Anterior cingulate cortex (tissue), 58 donors: ENCODE measurements around the gene TLCD1.
A peak's percentile ranks its signal among the peaks of the same experiment; 100 is the strongest.

Experiments
- DNase-seq, 58 donors: peaks; one replicate each; lab custom pipeline; 2025; lab: John Stamatoyannopoulos, UW

TLCD1 gene

DNA sequence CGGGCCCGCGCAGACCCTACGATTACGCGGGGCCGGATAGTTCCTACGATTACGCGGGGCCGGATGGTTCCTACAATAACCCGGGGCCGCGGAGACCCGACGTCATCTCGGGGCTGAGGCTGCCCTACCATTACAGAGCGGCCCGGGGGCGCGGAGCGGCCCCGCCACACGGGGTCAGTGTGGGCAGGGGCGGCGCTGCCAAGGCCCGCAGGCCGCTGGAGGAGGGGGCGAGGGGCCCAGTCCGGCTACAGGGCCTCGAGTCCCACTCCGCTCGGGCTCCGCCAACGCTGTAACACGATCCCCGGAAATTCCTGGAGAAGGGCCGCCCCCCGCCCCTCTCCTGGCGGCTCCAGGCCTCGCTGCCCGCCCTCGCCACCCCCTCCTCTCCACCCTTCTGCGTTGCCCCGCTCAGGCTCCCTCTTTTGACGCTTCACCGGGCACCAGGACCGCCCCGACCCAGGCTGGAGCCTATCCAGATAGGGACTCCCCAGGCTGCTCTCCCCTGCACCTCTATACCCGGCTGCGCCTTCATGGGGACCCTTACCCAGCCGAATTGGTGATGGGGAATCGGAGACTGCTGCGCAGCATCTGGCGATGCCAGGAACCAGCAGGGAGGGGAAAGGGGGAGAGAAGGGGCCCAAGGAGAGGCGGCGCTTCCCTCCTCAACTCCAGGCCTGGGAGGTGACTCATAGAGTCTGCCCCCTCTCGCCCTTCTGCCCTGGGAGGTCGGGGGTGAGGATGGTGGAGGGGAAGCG, 8.3 kb downstream of the TLCD1 start, which contains the start of gene RAB34:
RAB34 (minus strand) TSS at position 291 of the 755 bp plus-strand sequence. CDS start 602 bp downstream, outside the sequence.
- peak in 43 of 58 donors; percentile 23 to 78 (median 43) for DNase-seq

DNA sequence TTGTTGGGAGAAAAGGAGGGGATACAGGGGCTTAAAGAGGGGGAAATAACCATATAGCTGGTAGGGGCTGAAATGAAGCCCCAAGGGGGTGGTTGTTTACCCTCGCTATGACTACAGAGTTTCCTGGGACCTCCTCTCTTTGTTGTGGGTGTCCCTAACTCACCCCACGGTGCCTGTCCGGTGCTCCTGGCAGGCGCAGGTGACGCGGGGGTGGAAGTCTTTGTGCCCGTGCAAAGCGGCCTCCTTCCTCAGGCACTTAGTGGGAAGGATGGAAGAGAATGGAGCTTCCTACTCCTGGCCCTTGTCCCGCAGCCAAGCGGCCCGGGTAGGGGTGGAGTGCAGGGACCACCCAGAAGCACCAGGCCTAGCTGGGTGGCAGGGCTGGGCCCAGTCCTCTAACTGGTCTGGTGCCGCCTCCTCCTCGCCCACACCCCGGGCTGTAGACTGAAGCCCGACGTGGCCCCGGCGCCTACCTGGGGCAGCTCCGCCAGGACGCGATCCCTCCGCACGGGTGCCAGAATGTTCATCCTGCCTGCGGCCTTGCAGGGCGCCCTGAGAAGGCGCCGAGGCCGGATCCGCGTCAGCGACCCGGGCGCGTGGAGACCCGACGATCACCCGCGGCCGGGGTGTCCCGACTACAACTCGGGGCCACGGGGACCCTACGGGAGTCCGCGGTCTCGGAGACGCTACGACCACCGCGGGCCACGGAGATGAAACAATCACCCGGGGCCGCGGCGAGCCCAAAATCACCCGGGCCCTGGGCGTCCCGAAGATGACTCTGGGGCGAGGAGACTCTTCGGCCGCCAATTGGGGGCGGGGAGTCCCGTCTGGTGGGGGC, 9.1 kb downstream of the TLCD1 start:
- peak in 2 of 58 donors; percentile 7 to 13 for DNase-seq

DNA sequence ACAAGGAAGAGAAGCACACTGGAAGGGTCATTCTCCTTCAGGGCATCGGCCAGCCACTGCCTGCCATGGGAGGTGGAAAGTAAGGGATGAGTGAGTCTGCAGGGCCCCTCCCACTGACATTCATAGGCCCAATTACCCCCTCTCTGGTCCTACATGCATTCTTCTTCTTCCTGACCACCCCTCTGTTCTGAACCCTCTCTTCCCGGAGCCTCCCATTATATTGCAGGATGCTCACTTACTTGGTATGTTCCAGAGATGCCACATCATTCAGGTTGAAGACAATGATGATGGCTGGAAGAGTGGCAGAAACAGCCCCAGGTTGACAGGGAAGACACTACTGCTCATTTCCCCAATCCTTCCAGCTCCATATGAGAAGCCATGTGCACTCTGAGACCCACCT, 10.8 kb downstream of the TLCD1 start:
- no peak for DNase-seq

DNA sequence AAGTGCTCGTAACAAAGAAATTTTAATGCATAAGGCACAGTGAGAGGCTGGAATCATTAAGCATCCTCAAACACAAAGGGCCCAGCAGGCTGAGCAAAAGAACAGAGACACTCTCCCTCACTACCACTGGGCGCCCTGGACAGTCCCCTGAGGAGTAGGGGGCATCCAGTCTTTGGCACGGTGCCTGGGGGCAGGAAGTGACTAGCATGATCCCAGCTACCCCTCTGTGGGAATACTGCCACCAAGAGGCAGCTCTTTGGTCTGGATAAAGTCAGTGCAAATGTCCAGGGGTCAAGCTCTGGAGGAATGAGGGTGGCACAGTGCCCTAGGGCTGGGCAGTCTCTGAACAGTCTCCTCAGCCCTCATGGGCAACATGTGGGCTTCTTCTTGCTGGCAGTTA, 11.8 kb downstream of the TLCD1 start:
- no peak for DNase-seq

GRCh38 chr17:28712705-28713415, 13.2 kb downstream of the TLCD1 start:
- no peak for DNase-seq

DNA sequence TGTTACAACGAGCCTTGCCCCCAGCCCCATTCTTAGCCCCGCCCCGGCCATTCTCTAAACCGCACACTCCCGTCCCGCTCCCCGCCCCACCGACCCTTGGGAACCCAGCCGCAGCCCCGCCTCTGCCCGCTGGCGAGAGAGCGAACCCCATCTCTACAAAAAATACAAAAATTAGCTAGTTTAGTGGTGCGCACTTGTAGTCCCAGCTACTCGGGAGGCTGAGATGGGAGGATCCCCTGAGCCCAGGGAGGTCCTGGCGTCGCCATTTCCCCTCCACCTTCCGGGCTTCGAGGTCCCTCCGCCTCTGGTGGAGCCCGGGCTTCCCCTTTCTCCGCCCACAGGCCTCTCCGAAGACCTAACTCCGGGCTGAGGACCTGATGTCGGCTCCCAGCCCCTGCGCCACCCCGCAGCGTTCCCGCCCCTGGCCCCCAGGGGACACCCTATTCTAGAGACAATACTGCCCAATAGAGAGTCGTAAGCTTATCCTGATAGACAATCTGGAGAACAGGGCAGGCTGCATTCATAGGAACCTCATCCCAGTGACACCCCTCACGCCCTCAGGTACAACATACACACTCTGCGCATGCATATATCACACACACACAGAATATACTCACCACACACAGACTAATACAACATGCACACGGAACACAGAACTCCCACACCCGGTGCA, 13.9 kb downstream of the TLCD1 start:
- DNase-seq: no peak

DNA sequence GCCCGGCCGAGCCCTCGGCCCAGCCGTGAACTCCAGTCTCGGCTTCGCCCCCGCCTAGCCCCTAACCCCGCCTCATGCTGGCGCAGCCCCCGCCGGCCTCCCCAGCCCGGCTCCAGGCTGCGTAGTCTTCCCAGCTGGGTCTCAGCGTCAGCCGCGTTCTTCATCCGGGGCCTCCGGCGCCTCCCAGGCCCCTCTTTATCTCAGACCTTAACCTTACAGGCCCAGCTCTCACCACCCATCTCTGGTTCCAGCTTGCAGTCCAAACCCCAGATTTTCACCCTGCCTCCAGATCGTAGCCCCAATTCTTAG, 14.4 kb downstream of the TLCD1 start, which contains the start of gene PROCA1:
PROCA1 (minus strand) TSS at position 166 of the 309 bp plus-strand sequence. CDS start 228 bp downstream, outside the sequence.
- DNase-seq: peak in 3 of 58 donors; percentile 43 to 54 (median 50)

GRCh38 chr17:28710861-28711722, 14.9 kb downstream of the TLCD1 start:
- DNase-seq: peak; percentile 36 to 98 (median 84)

GRCh38 chr17:28707339-28707720, 18.7 kb downstream of the TLCD1 start:
- DNase-seq: no peak

- DNase-seq: no peak
Observed at GRCh38 chr17:28706471-28707338, 19.3 kb downstream of the TLCD1 start.

DNA sequence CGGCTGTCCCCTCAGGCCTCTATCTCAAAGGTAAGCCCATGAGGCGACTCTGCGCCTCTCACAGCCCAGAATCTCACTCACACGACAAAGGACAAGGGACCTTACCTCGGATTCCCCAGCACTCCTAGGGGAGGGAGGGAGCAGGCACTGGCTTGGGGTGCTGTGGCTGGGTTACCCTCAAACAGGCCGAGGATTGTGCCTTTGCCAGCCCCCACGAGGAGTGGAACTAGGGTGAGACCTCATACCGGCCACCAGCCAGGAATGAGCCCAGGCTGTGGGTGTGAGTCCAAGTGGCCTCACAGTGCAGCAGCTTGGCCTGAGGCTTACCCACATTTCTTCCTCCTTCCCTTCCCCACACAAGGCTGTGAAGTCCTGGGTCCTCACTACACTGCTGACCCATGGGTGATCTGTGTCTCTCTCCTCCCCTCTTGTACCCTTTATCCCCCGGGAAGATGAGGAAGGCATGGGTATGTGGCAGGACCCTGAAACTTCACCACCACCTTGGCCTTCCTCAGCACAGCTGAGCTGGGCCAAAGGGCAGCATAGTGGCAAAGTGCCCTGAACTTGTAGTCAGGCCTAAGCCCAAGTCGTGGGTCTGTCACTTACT, 20.2 kb downstream of the TLCD1 start:
- DNase-seq: no peak

DNA sequence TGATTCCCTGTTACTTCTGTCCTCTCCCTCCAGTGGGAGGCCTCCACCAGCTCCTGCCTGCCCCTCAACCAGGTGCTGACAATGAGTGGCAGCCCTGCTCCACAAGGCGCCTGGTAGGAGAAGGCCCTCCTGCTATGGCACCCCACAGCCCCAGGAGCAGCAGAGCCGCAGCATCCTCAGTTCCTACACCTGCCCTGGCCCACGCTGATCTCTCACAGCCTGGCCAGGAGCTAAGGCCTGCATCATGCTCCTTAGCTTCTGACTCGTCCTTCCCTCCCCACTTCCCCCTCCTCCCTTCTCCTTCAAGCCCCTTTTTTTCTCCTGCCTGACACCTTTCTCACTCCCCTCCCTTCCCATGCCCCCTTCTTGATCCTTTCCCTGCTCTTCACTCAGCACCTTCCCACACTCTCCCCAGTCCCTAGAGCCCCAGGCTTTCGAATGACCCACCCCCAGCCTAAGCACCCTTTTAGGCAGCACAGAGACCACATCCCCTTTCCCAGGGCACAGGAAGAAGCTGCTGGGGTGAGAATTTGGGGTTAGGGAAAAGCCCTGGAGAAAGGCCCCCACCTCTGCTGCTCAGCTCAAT, 20.9 kb downstream of the TLCD1 start:
- no peak for DNase-seq

- DNase-seq: no peak
Observed at GRCh38 chr17:28704219-28704858, 21.7 kb downstream of the TLCD1 start.

- DNase-seq: no peak
Observed at GRCh38 chr17:28703552-28704218, 22.3 kb downstream of the TLCD1 start.

GRCh38 chr17:28702752-28703150, 23.3 kb downstream of the TLCD1 start:
- peak in 14 of 58 donors; percentile 21 to 71 (median 49) for DNase-seq

DNA sequence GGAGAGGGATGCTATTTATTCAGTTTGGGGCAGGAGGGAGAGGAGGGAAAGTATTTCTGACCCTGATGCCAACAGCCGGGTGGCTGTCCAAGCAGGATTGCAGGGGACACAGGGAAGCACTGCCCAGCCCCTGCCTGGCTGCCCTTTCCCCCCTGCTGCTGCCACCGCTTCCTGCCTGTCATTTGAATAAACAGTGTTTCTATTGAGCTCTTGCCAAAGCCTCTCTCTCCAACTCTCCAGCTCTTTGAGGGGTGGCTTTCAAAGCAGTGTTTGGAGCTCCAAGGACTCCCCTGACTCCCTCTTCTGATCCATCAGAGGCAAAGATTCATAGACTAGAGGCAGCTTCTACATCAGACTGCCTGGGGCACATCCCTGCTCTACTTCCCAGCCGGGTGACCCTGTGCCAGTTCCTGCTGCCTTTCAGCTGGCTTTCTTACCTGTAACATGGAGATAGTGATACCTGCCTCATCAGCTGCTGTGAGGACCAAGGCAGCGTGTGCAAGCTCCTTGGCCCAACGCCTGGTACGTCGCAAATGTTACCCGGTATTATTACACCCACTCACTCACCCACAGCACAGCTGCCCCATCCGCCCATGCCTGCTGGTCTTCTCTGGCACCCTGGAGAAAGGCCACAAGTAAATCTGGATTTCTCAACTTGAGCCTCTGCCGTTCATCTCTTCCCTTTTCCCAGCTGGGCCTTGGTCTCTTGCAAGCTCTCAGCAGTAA, 23.8 kb downstream of the TLCD1 start:
- DNase-seq: peak in 54 of 58 donors; percentile 26 to 89 (median 60)
